Transverse colon (tissue), 4 donors: Measurements from ENCODE around the gene SMIM14.

Experiments used
- POLR2A ChIP-seq: fragments of 450-650 bp; IDR thresholded peaks from one replicate; pipeline ENCODE4 v1.6.1; 2016; ENCODE audit warnings: antibody characterized with exemption, mild to moderate bottlenecking, moderate library complexity
- POLR2AphosphoS5 ChIP-seq, 3 donors: sonication (generic); formaldehyde crosslinking; IDR thresholded peaks; one replicate each; pipeline ENCODE4 v1.6.1; 2016; ENCODE audit warnings: antibody characterized with exemption in 3 of 3
- TF ChIP-seq, protein P1 (sequence below), 5 experiments: fragments of 200-600 bp in 3 of 5; fragments of 450-650 bp in 2 of 5; sonication (generic) in 3 of 5; IDR thresholded peaks; 1 replicate in 2 of 5; 2 replicates in 3 of 5; pipeline ENCODE4 v1.5.1; 2016 to 2017; ENCODE audit warnings: antibody characterized with exemption in 5 of 5, inconsistent platforms in 3 of 5, mild to moderate bottlenecking in 2 of 5, moderate library complexity in 1 of 5

DNA sequence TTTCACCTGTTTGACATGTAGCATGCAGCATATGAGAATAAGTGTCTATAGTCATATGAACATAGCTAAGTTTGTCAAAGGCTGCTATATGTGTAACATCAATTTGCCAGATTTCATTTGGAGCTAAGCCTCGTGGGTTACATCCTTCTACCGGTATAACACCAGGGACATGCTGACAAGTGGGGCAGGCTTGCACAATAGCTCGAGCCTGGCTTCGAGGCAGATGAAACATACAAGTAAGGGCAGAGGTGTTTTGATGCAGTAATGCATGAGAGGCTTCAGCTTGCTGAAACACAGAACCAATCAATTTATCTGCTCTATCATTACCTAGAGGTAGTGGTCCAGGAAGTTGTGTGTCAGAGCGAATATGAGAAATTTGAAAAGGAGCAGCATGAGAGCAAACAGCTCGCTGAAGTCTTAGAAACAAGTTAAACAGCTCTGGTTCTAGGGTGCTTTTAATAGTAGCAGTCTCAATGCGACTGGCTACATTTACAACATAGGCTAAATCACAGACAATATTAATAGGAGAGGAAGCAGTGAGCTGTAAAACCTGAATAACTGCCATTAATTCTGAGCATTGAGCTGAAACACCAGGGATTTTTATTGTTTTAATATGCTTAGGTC lies 96.6 kb downstream of the SMIM14 start:
- TF ChIP-seq POLR2A: no peak
- TF ChIP-seq, protein P1, sequence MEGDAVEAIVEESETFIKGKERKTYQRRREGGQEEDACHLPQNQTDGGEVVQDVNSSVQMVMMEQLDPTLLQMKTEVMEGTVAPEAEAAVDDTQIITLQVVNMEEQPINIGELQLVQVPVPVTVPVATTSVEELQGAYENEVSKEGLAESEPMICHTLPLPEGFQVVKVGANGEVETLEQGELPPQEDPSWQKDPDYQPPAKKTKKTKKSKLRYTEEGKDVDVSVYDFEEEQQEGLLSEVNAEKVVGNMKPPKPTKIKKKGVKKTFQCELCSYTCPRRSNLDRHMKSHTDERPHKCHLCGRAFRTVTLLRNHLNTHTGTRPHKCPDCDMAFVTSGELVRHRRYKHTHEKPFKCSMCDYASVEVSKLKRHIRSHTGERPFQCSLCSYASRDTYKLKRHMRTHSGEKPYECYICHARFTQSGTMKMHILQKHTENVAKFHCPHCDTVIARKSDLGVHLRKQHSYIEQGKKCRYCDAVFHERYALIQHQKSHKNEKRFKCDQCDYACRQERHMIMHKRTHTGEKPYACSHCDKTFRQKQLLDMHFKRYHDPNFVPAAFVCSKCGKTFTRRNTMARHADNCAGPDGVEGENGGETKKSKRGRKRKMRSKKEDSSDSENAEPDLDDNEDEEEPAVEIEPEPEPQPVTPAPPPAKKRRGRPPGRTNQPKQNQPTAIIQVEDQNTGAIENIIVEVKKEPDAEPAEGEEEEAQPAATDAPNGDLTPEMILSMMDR (IDR thresholded peaks at IDR 0.05): no peak
- no peak for TF ChIP-seq POLR2AphosphoS5 (IDR thresholded peaks at IDR 0.05)
